ENCODE results near the gene SPAG9.

Gene SPAG9

GRCh38 chr17:51013322-51013721, 107.3 kb downstream of the SPAG9 start:
- TF ChIP-seq CTCF (IDR thresholded peaks at IDR 0.05; ENCODE audit: low read depth, low read length), result no peak

GRCh38 chr17:51012538-51012937, 108.1 kb downstream of the SPAG9 start:
- TF ChIP-seq CTCF (IDR thresholded peaks at IDR 0.05; ENCODE audit: low read depth, low read length), result no peak
- DNase-seq (ENCODE audit: low read depth in 2 of 2), result no peak
- H3K4me3 ChIP-seq (replicated peaks in 1 of 2; ENCODE audit: low read depth in 2 of 2, low read length in 2 of 2), result no peak overlapping the region

More at GRCh38 chr17:51013322-51013721, 107.3 kb downstream of the SPAG9 start:
- DNase-seq (ENCODE audit: low read depth in 2 of 2), result no peak
- H3K4me3 ChIP-seq (replicated peaks in 1 of 2; ENCODE audit: low read depth in 2 of 2, low read length in 2 of 2), result no peak overlapping the region

GRCh38 chr17:51010173-51010675, 110.4 kb downstream of the SPAG9 start:
- no peak overlapping the region for H3K4me3 ChIP-seq (replicated peaks in 1 of 2; ENCODE audit: low read depth in 2 of 2, low read length in 2 of 2)
- DNase-seq (ENCODE audit: low read depth in 2 of 2), result no peak
- TF ChIP-seq CTCF (IDR thresholded peaks at IDR 0.05; ENCODE audit: low read depth, low read length), result no peak

GRCh38 chr17:51006601-51007000, 114.1 kb downstream of the SPAG9 start:
- peak; percentile 46 to 49 for DNase-seq (ENCODE audit: low read depth in 2 of 2)
- TF ChIP-seq CTCF (IDR thresholded peaks at IDR 0.05; ENCODE audit: low read depth, low read length), result no peak
- no peak overlapping the region for H3K4me3 ChIP-seq (replicated peaks in 1 of 2; ENCODE audit: low read depth in 2 of 2, low read length in 2 of 2)

- no peak for TF ChIP-seq CTCF (IDR thresholded peaks at IDR 0.05; ENCODE audit: low read depth, low read length)
- no peak overlapping the region for H3K4me3 ChIP-seq (replicated peaks in 1 of 2; ENCODE audit: low read depth in 2 of 2, low read length in 2 of 2)
- no peak for DNase-seq (ENCODE audit: low read depth in 2 of 2)
Observed at GRCh38 chr17:51005768-51006167, 114.9 kb downstream of the SPAG9 start.

- no peak for DNase-seq (ENCODE audit: low read depth in 2 of 2)
- H3K4me3 ChIP-seq (replicated peaks in 1 of 2; ENCODE audit: low read depth in 2 of 2, low read length in 2 of 2), result no peak overlapping the region
- TF ChIP-seq CTCF (IDR thresholded peaks at IDR 0.05; ENCODE audit: low read depth, low read length), result no peak
Observed at GRCh38 chr17:51004249-51004648, 116.4 kb downstream of the SPAG9 start.
